Measurements from ENCODE around the gene MTUS2. TPM values are rescaled to one million over a fixed set of nuclear protein-coding genes. Genes with fewer than 3 reads are reported as not detected.

Gene MTUS2
- total RNA-seq, 1 experiment from 2014 or later, result 0.11 TPM

- POLR2A ChIA-PET (ENCODE audit: low non-redundant PET), result no interaction called here
- Histone ChIP-seq H3K9me3 (ENCODE audit: low read depth, low read length, poor library complexity, severe bottlenecking) (no peaks in the 10 kb centered on the region), H3K4me1 (ENCODE audit: insufficient read depth, low read length, poor library complexity, severe bottlenecking) (no peaks in the 10 kb centered on the region), H3K27ac (ENCODE audit: low read depth, low read length, poor library complexity, severe bottlenecking) (no peak overlapping the region), H3K36me3 (ENCODE audit: insufficient read depth, low read length, poor library complexity, severe bottlenecking) (no peaks in the 10 kb centered on the region), H3K27me3 (replicated peaks; ENCODE audit: insufficient read depth, low read depth, low read length, poor library complexity) (peaks cover 6% of the 10 kb centered on the region), H3K4me3 (ENCODE audit: low read depth, low read length, poor library complexity, severe bottlenecking) (no peak overlapping the region)
- no TSS peak for BruUV-seq (replicated peaks)
- CTCF ChIA-PET, result no interaction called here
- intact Hi-C loops (cut with micrococcal nuclease; ENCODE audit: unreplicated experiment), result no loop called here
- TF ChIP-seq EZH2 (IDR thresholded peaks at IDR 0.05; ENCODE audit: borderline replicate concordance, low read depth, low read length, poor library complexity, severe bottlenecking) (no peak), CTCF (conservative IDR thresholded peaks at IDR 0.05; ENCODE audit: low read depth, low read length) (no peak)
- DNase-seq (ENCODE audit: low spot score), result no peak
Measured at GRCh38 chr13:29000826-29001225, 180.7 kb downstream of the MTUS2 start.

GRCh38 chr13:29005035-29005762 lies 185.1 kb downstream of the MTUS2 start:
- H3K4me3 ChIP-seq (ENCODE audit: low read depth, low read length, poor library complexity, severe bottlenecking), result no peak overlapping the region
- BruUV-seq (replicated peaks), result no TSS peak
- H3K27ac ChIP-seq (ENCODE audit: low read depth, low read length, poor library complexity, severe bottlenecking), result no peak overlapping the region
- no peaks in the 10 kb centered on the region for H3K36me3 ChIP-seq (ENCODE audit: insufficient read depth, low read length, poor library complexity, severe bottlenecking)
- intact Hi-C loops (cut with micrococcal nuclease; ENCODE audit: unreplicated experiment), result no loop called here
- CTCF ChIA-PET, result no interaction called here
- POLR2A ChIA-PET (ENCODE audit: low non-redundant PET), result no interaction called here
- no peaks in the 10 kb centered on the region for H3K4me1 ChIP-seq (ENCODE audit: insufficient read depth, low read length, poor library complexity, severe bottlenecking)
- no peaks in the 10 kb centered on the region for H3K9me3 ChIP-seq (ENCODE audit: low read depth, low read length, poor library complexity, severe bottlenecking)
- TF ChIP-seq CTCF (conservative IDR thresholded peaks at IDR 0.05; ENCODE audit: low read depth, low read length) (no peak), EZH2 (IDR thresholded peaks at IDR 0.05; ENCODE audit: borderline replicate concordance, low read depth, low read length, poor library complexity, severe bottlenecking) (no peak)
- DNase-seq (ENCODE audit: low spot score), result no peak
- peaks cover 10% of the 10 kb centered on the region for H3K27me3 ChIP-seq (replicated peaks; ENCODE audit: insufficient read depth, low read depth, low read length, poor library complexity)

GRCh38 chr13:29005763-29006120 lies 185.6 kb downstream of the MTUS2 start:
- ChIA-PET POLR2A (ENCODE audit: low non-redundant PET) (no interaction called here), CTCF (no interaction called here)
- TF ChIP-seq CTCF (conservative IDR thresholded peaks at IDR 0.05; ENCODE audit: low read depth, low read length) (no peak), EZH2 (IDR thresholded peaks at IDR 0.05; ENCODE audit: borderline replicate concordance, low read depth, low read length, poor library complexity, severe bottlenecking) (no peak)
- peaks cover 10% of the 10 kb centered on the region for H3K27me3 ChIP-seq (replicated peaks; ENCODE audit: insufficient read depth, low read depth, low read length, poor library complexity)
- H3K27ac ChIP-seq (ENCODE audit: low read depth, low read length, poor library complexity, severe bottlenecking), result no peak overlapping the region
- H3K9me3 ChIP-seq (ENCODE audit: low read depth, low read length, poor library complexity, severe bottlenecking), result no peaks in the 10 kb centered on the region
- no peak for DNase-seq (ENCODE audit: low spot score)
- intact Hi-C loops (cut with micrococcal nuclease; ENCODE audit: unreplicated experiment), result no loop called here
- no peaks in the 10 kb centered on the region for H3K4me1 ChIP-seq (ENCODE audit: insufficient read depth, low read length, poor library complexity, severe bottlenecking)
- H3K36me3 ChIP-seq (ENCODE audit: insufficient read depth, low read length, poor library complexity, severe bottlenecking), result no peaks in the 10 kb centered on the region
- BruUV-seq (replicated peaks), result no TSS peak
- H3K4me3 ChIP-seq (ENCODE audit: low read depth, low read length, poor library complexity, severe bottlenecking), result no peak overlapping the region
